Measurements from ENCODE around the gene KLHL24. TPM values are rescaled to one million over a fixed set of nuclear protein-coding genes. Genes with fewer than 3 reads are reported as not detected.

Gene KLHL24
- polyA plus RNA-seq, 1 donor from 2014 or later: 92.1 TPM

DNA sequence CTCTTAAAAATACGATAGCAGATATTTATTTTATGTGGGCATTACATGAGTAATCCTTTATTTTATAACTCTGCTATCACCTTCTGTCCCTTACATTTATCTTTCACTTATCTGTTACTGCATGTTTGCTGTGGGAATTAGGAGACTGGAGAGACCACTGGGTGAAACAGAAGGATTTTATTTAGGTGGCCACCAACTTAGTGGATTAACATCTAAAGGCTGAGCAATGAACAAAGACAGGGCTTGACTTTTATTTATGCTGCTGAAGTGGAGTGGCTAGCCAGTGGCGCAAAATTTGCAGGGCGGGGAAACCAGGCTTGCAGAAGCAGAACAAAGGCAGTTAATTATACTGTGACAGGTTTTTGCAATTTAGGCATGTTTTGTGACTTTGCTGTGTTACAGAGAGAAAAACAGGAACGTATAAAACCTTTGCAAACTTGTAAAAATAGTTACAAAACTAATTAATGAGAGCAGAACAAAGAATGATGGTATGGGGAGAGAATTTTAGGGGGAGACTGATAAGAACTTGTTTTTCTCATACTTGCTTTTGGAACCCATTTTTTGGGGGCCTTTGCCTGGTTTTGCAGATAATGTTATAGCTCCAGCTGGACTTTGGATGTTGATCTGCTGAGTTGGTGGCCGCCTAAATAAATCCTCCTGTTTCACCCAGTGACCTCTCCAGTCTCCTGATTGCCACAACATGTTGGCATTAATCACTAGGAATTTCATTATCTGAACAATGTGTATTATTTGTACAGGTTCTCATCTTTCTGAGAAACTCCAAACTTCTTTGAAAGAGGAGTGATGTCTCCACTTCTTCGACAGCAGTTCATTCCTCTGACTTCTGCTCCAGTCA, 18.0 kb downstream of the KLHL24 start:
- Histone ChIP-seq H3K9me3 (ENCODE audit: low read length) (no peaks in the 10 kb centered on the region), H3K9me2 (ENCODE audit: insufficient read depth, low read length) (no peaks in the 10 kb centered on the region), H3K4me2 (ENCODE audit: low read length) (no peak overlapping the region), H3K27me3 (ENCODE audit: insufficient read depth, low read depth, low read length) (no peaks in the 10 kb centered on the region), H3F3A (ENCODE audit: insufficient read depth, low read length, poor library complexity, severe bottlenecking) (no peaks in the 10 kb centered on the region), H3K79me2 (replicated peaks; ENCODE audit: insufficient read depth, low read length) (peaks cover 65% of the 10 kb centered on the region), H4K20me1 (ENCODE audit: insufficient read depth) (no peaks in the 10 kb centered on the region), H3K9ac (ENCODE audit: low read length) (no peak overlapping the region), H3K27ac (ENCODE audit: low read length) (no peak overlapping the region), H2AFZ (ENCODE audit: low read depth, low read length) (no peak overlapping the region), H3K4me3 (ENCODE audit: low read length) (no peak overlapping the region), H3K36me3 (ENCODE audit: insufficient read depth, low read length) (peaks cover 23% of the 10 kb centered on the region)
- TF ChIP-seq MXI1 (conservative IDR thresholded peaks at IDR 0.05; ENCODE audit: poor library complexity, severe bottlenecking) (no peak), RAD21 (conservative IDR thresholded peaks at IDR 0.05) (no peak), EZH2 (IDR thresholded peaks at IDR 0.05; ENCODE audit: borderline replicate concordance, insufficient read depth, low read length, poor library complexity, severe bottlenecking) (no peak)

DNA sequence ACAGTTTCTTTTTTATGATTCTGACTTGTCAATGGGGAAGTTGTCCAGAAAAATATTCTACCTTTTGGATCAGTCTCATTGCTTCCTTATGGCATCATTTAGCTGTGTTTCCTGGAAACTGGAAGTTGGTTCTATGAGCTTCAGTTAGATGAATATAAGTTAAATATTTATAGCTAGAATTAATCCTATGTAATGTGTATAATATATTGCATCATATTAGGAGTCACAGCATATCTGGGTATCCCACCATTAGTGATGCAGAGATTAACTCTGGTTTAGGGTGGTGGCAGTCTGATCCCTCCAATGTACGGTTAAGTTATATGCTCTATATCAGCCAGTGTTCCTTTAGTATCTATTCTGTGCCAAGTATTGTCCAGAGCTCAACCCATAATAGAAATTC, 19.3 kb downstream of the KLHL24 start:
- H3K36me3 ChIP-seq (ENCODE audit: insufficient read depth, low read length): peaks cover 23% of the 10 kb centered on the region

DNA sequence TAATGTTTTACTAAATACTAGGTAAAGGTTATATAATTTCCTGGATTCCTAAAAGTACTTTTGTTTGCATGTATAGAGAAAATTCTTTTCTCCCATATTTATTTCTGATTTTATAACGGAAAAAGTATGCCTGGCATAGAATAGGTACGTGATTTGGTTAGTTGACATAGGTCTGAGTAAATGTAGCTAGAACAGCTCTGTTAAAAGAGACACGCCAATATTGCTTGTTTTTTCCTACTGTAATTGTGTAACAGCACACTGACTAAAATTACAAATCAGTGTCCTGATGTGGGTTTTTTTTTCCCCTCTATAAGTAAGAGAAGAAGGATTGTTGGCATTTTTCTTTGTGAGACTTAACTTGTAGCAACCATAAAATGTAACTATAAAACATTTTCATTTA, 26.7 kb downstream of the KLHL24 start:
- Histone ChIP-seq H3K79me2 (replicated peaks; ENCODE audit: insufficient read depth, low read length) (peaks cover 47% of the 10 kb centered on the region), H3K4me3 (ENCODE audit: low read length) (no peak overlapping the region), H3K9me3 (ENCODE audit: low read length) (no peaks in the 10 kb centered on the region), H3F3A (ENCODE audit: insufficient read depth, low read length, poor library complexity, severe bottlenecking) (no peaks in the 10 kb centered on the region), H2AFZ (ENCODE audit: low read depth, low read length) (no peak overlapping the region), H3K9me2 (ENCODE audit: insufficient read depth, low read length) (no peaks in the 10 kb centered on the region), H3K36me3 (ENCODE audit: insufficient read depth, low read length) (peaks cover 11% of the 10 kb centered on the region), H3K4me2 (ENCODE audit: low read length) (no peak overlapping the region), H3K9ac (ENCODE audit: low read length) (no peak overlapping the region), H3K27me3 (ENCODE audit: insufficient read depth, low read depth, low read length) (no peaks in the 10 kb centered on the region), H3K27ac (ENCODE audit: low read length) (no peak overlapping the region), H4K20me1 (ENCODE audit: insufficient read depth) (peaks cover 3% of the 10 kb centered on the region)
- TF ChIP-seq POLR2AphosphoS5 (IDR thresholded peaks at IDR 0.05) (no peak), SMC3 (conservative IDR thresholded peaks at IDR 0.05; ENCODE audit: poor library complexity) (no peak), TAF1 (IDR thresholded peaks at IDR 0.05; ENCODE audit: low read depth) (no peak), EZH2 (IDR thresholded peaks at IDR 0.05; ENCODE audit: borderline replicate concordance, insufficient read depth, low read length, poor library complexity, severe bottlenecking) (no peak), EP300 (conservative IDR thresholded peaks at IDR 0.05; ENCODE audit: poor library complexity, severe bottlenecking) (no peak), MXI1 (conservative IDR thresholded peaks at IDR 0.05; ENCODE audit: poor library complexity, severe bottlenecking) (no peak), CTCF (IDR thresholded peaks at IDR 0.05; ENCODE audit: poor library complexity, severe bottlenecking) (no peak), RAD21 (conservative IDR thresholded peaks at IDR 0.05) (no peak), REST (IDR thresholded peaks at IDR 0.05; ENCODE audit: borderline replicate concordance) (no peak)

More for the DNA sequence above, 19.3 kb downstream of the KLHL24 start:
- Histone ChIP-seq H3K27me3 (ENCODE audit: insufficient read depth, low read depth, low read length) (no peaks in the 10 kb centered on the region), H3K9ac (ENCODE audit: low read length) (no peak overlapping the region), H3K27ac (ENCODE audit: low read length) (no peak overlapping the region), H2AFZ (ENCODE audit: low read depth, low read length) (no peak overlapping the region), H3K9me2 (ENCODE audit: insufficient read depth, low read length) (no peaks in the 10 kb centered on the region), H3K79me2 (replicated peaks; ENCODE audit: insufficient read depth, low read length) (peaks cover 59% of the 10 kb centered on the region), H3K4me2 (ENCODE audit: low read length) (no peak overlapping the region), H4K20me1 (ENCODE audit: insufficient read depth) (no peaks in the 10 kb centered on the region), H3K9me3 (ENCODE audit: low read length) (no peaks in the 10 kb centered on the region), H3K4me3 (ENCODE audit: low read length) (no peak overlapping the region), H3F3A (ENCODE audit: insufficient read depth, low read length, poor library complexity, severe bottlenecking) (no peaks in the 10 kb centered on the region)
- TF ChIP-seq RAD21 (conservative IDR thresholded peaks at IDR 0.05) (no peak), CTCF (IDR thresholded peaks at IDR 0.05; ENCODE audit: poor library complexity, severe bottlenecking) (no peak), SMC3 (conservative IDR thresholded peaks at IDR 0.05; ENCODE audit: poor library complexity) (no peak), EZH2 (IDR thresholded peaks at IDR 0.05; ENCODE audit: borderline replicate concordance, insufficient read depth, low read length, poor library complexity, severe bottlenecking) (no peak)
